T-helper 2 cell treated with Interferon-gamma antibody and Interleukin-4, amounts not matched to agents 100 ng/mL and 5 ng/mL, for 36 hours (primary cell): ENCODE data around the gene C3orf52. TPM values are rescaled to one million over a fixed set of nuclear protein-coding genes. Genes with fewer than 3 reads are reported as not detected.

ENCODE experiments used
- intact Hi-C: fragments of 100-400 bp; cut with micrococcal nuclease; formaldehyde crosslinking; loops from one replicate; pipeline ENCODE4 v1.15.1; 2023
- total RNA-seq: library from RNA; stranded (reverse); gene quantifications from 2 replicates; pipeline ENCODE4 v1.2.3, GENCODE V29; 2022

The C3orf52 gene
- total RNA-seq, 1 donor from 2014 or later, result 9.0 TPM

DNA sequence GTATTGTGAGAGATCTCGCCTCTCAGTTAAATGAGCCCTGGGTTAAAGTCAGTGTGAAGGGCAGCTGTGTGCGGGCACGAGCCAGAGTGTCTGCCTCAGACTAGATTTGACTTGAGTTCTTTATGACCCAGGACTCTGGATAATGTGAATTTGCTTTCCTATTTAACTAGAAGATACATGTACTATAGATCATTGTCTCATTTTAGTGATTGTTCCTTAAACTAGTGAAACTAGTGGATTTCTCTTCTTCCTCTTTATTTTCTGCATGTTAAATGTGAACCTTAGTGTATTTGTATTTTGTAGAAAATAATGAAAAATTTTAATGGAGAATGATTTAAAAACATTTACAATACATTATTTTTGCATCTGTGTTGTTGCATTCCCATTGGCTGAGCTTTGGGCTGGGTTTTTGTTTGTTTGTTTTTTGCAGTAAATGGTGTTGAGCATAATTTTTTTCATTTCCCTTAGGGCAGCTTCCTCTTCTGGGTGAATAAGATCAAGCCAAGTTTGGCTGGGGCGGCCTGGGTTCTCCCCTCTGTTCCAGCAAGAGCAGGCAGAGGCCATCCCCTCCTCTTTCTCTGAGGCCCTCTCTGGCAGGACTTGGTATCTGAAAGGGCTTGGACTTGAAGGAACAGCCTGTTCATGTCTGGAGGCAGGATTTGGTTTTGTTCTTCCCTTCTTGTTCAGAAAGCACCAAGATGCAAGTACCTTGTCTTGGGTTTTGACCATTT lies 31.8 kb downstream of the C3orf52 start:
- intact Hi-C loops, result no loop called here

- intact Hi-C loops, result loop anchor here (2.0 kb wide), 1 partner anchor 15 kb away; no protein-coding TSS in a partner anchor
Measured at GRCh38 chr3:112119962-112120836, 34.0 kb downstream of the C3orf52 start.

DNA sequence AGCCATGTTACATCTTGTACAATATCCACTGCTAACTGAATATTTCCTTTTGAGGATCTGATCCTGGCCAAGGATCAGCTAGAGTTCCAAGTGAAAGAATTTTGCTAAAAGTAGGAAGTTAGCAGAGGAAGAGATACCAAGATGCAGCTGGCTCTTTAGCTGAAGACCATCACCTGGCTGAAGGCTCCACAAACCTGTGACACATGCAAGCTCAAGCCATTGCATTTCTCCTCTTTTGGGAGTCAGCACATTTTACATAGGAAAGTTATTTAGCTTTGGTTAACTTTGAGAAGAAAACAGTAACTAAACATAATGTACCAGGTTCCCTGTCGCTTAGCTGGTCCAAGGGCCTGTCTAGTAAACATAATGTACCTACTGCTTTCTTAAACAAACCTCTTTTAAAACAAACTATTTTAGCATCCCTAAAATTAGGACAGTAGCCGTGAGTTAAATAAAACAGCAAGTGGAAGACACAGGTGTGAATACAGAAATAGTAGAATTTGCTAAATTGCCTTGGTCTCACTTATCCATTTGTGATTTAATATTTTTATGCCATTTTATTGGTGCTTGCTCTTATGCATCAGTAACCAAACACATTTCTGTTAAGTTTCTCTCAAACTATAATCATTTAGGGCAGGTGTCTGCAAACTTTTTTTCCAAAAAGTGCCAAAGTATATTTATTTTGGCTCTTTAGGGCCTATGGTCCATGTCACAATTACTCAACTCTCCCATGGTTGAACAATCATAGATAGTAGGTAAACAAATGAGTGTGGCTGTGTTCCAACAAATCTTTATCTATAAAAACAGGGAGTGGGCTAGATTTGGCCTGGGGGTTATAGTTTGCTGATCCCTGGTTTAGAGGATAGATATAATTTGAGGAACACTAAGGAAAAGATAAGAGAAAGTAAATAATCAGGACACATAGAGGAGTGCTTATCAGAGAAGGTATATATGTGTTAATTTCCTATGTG lies 35.7 kb downstream of the C3orf52 start:
- intact Hi-C loops, result loop anchor here (2.0 kb wide), 1 partner anchor 13 kb away; no protein-coding TSS in a partner anchor

GRCh38 chr3:112122870-112123269 lies 36.7 kb downstream of the C3orf52 start:
- intact Hi-C loops, result no loop called here

GRCh38 chr3:112123548-112123947 lies 37.4 kb downstream of the C3orf52 start:
- intact Hi-C loops, result no loop called here

DNA sequence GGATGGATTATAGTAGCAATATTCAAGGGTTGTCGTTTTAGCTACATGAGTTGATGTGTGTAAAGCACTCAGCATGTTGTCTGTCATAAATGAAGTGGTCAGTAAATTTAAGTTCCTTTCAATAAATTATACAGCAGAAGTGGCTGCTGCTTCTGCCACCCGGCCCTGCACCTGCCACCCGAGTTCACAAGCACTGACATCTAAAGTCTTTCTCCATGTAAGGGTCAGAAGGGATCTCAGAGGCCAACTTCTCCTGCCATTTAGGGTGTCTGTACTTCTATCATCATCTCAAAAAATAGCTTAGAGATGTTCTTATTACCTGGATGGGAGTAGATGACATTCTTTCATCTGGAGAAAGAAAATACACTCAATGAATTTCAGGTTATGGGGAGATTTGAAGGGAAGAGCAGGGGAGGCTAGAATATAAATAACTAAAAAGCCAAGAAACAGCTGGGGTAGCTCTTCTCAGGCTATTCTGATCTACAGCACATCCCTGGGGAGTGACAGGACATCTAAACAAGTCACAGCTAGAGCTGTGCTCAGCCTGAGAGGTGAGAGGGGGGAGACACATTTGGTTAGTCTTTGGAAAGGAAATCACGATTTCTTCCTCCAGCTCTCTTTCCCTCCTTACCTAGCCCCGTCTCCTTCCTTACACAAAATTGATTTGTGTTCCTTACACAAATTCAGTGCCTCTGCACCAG lies 38.9 kb downstream of the C3orf52 start:
- intact Hi-C loops, result no loop called here

- intact Hi-C loops, result no loop called here
Measured at GRCh38 chr3:112126511-112126911, 40.3 kb downstream of the C3orf52 start.

DNA sequence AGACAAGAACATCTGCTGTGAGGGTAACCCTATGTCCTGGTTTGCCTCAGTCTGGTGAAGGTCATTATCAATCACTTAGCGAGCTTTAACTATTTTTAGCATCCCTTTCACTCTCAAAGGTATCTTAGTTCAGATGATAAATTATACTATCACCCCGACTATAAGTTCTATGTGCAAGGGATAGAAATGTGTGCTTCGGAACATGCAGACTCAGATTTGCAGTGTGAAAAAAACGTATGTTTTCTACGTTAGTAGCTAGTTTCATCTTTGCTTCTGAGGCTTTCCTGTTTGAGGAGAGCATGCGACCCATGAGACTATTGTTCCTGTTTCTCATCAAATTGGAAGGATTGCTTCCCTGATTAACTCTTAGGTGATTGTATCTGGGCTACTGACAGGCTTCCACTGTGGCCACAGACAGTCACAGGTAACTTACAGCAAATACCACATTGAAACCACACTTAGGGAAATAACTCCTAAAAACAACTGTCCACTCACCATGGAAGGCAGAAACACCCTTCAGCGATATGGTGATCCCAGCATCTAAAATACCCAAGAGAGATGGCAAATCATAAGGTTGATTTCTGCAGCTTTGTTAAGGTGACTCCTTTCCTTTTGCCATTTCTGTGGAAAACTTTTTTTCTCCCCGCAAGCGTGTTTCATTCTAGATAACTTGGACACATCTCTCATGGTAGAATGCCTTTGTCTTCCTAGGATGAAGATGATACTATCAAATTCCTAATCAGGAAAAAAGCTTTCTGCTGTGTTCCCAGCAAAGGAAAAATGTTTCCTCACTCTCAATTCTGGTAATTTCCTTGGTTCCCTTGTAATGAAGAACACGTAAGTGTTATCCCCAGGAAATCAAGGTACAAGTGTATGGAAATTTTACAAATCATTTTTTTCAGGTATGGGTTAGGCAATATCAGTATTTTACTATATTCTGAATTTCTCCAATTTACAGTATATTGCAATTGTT lies 41.6 kb downstream of the C3orf52 start:
- intact Hi-C loops, result no loop called here

GRCh38 chr3:112128843-112129727 lies 42.9 kb downstream of the C3orf52 start:
- intact Hi-C loops, result loop anchor here (1.0 kb wide), 1 partner anchor 8 kb away; no protein-coding TSS in a partner anchor

DNA sequence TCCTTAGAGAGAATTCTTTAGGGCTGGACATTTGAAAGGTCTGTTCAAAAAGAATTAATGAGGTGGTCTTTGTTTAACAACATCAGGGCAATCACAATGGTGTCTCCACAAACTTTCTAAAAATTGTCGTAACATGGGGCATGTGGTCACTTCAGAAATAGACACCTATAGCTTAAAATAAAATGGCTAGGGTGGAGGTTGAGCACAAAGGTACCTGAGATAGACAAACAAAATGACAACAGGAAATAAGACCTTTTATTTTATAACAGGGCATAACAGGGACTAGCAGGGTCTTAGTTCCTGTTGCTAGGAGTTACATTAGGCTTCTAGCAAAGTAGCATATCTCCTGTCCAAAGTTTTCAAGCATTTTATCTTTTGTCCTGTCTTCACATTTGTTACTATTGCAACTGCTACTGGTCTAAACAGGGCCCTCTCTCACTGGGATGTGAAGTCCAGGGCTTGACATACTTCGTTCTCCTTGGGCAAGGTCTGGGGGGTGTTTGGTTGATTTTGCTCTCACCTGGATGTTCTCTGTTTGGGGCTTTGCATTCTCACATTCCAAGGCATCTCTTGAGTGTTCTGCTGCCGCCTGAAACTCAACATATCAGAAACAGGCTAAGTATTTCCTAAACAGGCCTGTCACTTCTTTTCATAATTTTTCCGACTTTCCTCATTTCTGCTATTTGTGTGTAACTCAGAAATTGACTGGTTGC lies 43.9 kb downstream of the C3orf52 start:
- intact Hi-C loops, result loop anchor here (1.0 to 10.0 kb wide), 3 partner anchors 7 to 845 kb away; partner anchors contain the start of gene CD200R1

- intact Hi-C loops, result loop anchor here (5.0 to 10.0 kb wide), 2 partner anchors 547 to 844 kb away; partner anchors contain the start of gene CD200R1
Measured at GRCh38 chr3:112130638-112130993, 44.4 kb downstream of the C3orf52 start.

GRCh38 chr3:112131111-112131510 lies 44.9 kb downstream of the C3orf52 start:
- intact Hi-C loops, result loop anchor here (5.0 to 10.0 kb wide), 2 partner anchors 546 to 844 kb away; partner anchors contain the start of gene CD200R1

DNA sequence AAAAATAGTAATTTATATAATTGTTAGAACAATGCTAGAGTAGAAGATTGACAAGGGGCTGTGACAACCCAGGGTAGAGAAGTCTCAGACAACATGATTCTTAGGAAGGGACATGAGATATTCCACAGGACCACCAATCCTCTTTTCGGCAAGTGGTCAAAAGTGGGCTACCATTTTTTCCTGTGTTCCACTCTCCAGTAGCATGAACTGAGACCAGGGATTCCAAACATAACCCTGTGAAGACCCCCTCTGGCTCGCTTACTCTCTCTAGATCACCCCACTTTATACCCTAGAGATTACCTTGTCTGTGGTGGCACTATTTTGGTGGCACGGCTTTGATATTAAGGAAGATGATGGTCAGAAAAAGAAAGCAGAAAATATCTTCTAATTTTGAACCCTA lies 45.9 kb downstream of the C3orf52 start:
- intact Hi-C loops, result loop anchor here (5.0 to 10.0 kb wide), 2 partner anchors 545 to 843 kb away; partner anchors contain the start of gene CD200R1

GRCh38 chr3:112132554-112132953 lies 46.4 kb downstream of the C3orf52 start:
- intact Hi-C loops, result loop anchor here (5.0 to 10.0 kb wide), 2 partner anchors 545 to 842 kb away; partner anchors contain the start of gene CD200R1

DNA sequence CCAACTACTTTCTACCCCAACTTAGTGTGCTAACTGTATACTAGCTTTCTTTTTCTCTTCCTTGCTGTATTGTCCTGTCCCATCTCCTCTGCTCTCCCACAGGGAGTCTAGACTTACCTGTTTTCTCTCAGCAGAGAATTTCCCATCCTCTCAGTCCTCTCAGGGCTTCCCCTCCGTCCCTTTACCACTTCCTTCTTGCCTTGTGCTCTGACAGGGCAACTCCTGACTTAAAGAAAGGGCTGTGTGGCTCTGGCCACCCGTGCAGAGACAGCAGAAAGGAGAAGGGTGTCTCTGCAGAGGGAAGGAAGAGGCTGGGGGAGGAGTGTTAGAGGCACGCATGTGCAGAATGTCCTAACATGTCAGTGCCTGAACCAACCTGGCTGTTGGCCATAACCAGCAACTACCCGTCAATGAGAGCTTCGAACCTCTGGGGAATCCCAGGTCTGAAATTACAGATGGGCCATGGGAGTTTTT lies 46.8 kb downstream of the C3orf52 start, which contains the start of gene GCSAM:
Gene GCSAM (minus strand): TSS at position 274 of the 474 bp plus-strand sequence. CDS start 128 bp downstream, at position 146.
- intact Hi-C loops, result loop anchor here (5.0 to 10.0 kb wide), 2 partner anchors 544 to 842 kb away; partner anchors contain the start of gene CD200R1

DNA sequence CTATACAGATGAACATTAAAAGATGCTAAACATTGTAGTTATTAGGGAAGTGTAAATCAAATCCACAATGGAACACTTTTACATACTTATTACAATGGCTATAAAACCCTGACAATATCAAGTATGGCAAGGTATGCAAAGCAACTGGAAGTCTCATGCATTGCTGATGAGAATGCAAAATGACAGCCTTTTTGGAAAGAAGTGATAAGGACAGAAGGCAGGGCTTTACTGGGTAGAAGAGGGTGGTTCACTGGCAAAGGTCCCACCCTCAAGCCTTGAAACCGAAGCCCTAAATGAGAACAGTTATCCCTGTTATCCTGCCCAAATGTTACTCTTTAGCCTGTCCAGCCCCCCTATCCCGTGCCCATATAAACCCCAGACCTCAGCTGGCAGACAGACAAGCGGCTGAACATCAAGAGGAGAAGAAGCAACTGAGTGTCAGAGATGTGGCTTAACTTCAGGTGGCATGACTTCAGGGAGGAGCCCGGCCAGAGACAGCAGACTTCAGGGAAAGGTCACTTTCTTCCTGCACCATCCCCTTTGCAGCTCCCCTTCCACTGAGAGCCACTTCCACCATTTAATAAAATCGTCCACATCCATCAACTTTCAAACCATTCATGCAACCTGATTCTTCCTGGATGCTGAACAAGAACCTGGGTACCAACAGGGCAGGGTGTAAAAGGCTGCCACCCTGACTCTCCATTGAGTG lies 47.6 kb downstream of the C3orf52 start:
- intact Hi-C loops, result loop anchor here (2.0 to 10.0 kb wide), 4 partner anchors 13 to 841 kb away; partner anchors contain the start of gene CD200R1
